H1 (cell line): ENCODE measurements around the gene WDR27. TPM values are rescaled to one million over a fixed set of nuclear protein-coding genes. Genes with fewer than 3 reads are reported as not detected.

Source experiments
- EZH2 ChIP-seq: fragments of 200-600 bp; sonication (generic); IDR thresholded peaks from 2 replicates; pipeline ENCODE4 v1.7.1; 2012; ENCODE audit warnings: low read depth, mild to moderate bottlenecking, moderate library complexity, low read length, inconsistent platforms; ENCODE audit not compliant: severe bottlenecking
- KDM5A ChIP-seq: fragments of 200-600 bp; IDR thresholded peaks from 2 replicates; pipeline ENCODE4 v1.7.1; 2012; ENCODE audit warnings: mild to moderate bottlenecking, low read length, inconsistent platforms, mixed read lengths
- NRF1 ChIP-seq: IDR thresholded peaks from 2 replicates; pipeline ENCODE4 v1.6.1; 2011; ENCODE audit warnings: mild to moderate bottlenecking, low read depth, low read length, improper control_type of control experiment
- RAD21 ChIP-seq, 2 experiments: IDR thresholded peaks in 1 of 2; conservative IDR thresholded peaks in 1 of 2; 2 replicates each; pipeline ENCODE4 v1.6.1; 2011; ENCODE audit warnings: low read depth in 2 of 2, low read length in 2 of 2, improper control_type of control experiment in 1 of 2, inconsistent platforms in 1 of 2, mild to moderate bottlenecking in 1 of 2, moderate library complexity in 1 of 2
- RFX5 ChIP-seq: IDR thresholded peaks from 2 replicates; pipeline ENCODE4 v1.6.1; 2011; ENCODE audit warnings: low read depth, low read length, improper control_type of control experiment, borderline replicate concordance
- RNF2 ChIP-seq: fragments of 200-900, 300-1000 bp; sonication (generic); IDR thresholded peaks from 2 replicates; pipeline ENCODE4 v1.7.1; 2016; ENCODE audit warnings: borderline replicate concordance, low read depth, mild to moderate bottlenecking, antibody characterized with exemption, low read length; ENCODE audit not compliant: poor library complexity, severe bottlenecking; ENCODE audit errors: missing control alignments
- RXRA ChIP-seq: IDR thresholded peaks from 2 replicates; pipeline ENCODE4 v1.6.1; 2011; ENCODE audit warnings: low read depth, mild to moderate bottlenecking, low read length, moderate library complexity; ENCODE audit not compliant: insufficient read depth
- TAF1 ChIP-seq: IDR thresholded peaks from 2 replicates; pipeline ENCODE4 v1.6.1; 2011; ENCODE audit warnings: mild to moderate bottlenecking, low read depth, low read length
- polyA plus RNA-seq, 7 experiments: library from polyadenylated mRNA; depleted of rRNA in 3 of 7; stranded (reverse) in 5 of 7; unstranded in 2 of 7; fragments of >200 nt in 5 of 7; fragments of 200-250 nt in 2 of 7; gene quantifications; 1 replicate in 5 of 7; 2 replicates in 1 of 7; 4 replicates in 1 of 7; pipeline versions ENCODE4 v1.2.1 to v1.2.3, GENCODE V29; 2011 to 2013; ENCODE audit warnings: missing spikeins in 2 of 7, mixed read lengths in 2 of 7
- total RNA-seq: library from RNA; stranded (reverse); fragmentation: NEBNext Ultra II Directional; extraction: Animal tissue kit (Norgen Biotek cat#: 25700); gene quantifications from 2 replicates; pipeline ENCODE4 v1.2.1, GENCODE V29; 2021
- TF ChIP-seq, protein P1 (sequence below): fragments of 300-600 bp; sonication (generic); IDR thresholded peaks from 2 replicates; pipeline ENCODE4 v1.7.1; 2012; ENCODE audit warnings: low read length, moderate library complexity, mild to moderate bottlenecking, inconsistent platforms; ENCODE audit not compliant: insufficient replicate concordance

Gene WDR27
- total and polyA plus RNA-seq, 2 of the 8 experiments (the other 6 are each of a cell fraction or from before 2014, with no cell fraction given): 53.6 to 68.6 TPM

DNA sequence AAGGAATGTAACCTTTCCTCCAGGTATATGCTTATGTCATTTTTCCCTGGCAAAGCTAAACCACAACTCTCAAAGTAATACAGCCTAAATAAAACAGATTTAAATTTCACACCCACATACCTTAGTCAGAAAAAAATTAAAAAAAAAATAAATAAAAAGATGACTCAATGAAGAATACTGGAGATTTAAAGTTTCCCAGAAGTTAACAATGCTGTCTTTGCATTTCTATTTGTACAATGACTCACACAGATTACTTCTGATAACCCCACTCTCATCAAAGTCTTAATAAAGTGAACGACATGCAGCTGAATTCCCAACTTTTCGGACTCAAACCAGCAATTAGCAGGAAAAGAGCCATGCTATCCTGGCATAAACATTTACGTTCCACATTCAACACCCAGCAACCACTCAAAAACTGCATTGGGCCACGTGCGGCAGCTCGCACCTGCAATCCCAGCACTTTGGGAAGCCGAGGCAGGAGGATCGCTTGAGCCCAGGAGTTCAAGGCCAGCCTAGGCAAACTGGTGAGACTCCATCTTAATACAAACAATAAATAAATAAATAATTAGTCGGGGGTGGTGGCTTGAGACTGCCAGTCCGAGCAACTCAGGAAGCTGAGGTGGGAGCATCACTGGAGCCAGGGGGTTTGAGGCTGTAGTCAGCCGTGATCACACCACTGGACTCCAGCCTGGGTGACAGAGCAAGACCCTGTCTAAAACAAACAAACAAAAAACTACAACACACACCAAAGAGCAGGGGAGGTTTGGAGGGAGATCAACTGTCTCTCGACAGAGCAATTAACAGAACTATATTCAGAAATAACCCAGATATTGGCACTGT is 130.5 kb downstream of the WDR27 start (continued):
- TF ChIP-seq, protein P1, sequence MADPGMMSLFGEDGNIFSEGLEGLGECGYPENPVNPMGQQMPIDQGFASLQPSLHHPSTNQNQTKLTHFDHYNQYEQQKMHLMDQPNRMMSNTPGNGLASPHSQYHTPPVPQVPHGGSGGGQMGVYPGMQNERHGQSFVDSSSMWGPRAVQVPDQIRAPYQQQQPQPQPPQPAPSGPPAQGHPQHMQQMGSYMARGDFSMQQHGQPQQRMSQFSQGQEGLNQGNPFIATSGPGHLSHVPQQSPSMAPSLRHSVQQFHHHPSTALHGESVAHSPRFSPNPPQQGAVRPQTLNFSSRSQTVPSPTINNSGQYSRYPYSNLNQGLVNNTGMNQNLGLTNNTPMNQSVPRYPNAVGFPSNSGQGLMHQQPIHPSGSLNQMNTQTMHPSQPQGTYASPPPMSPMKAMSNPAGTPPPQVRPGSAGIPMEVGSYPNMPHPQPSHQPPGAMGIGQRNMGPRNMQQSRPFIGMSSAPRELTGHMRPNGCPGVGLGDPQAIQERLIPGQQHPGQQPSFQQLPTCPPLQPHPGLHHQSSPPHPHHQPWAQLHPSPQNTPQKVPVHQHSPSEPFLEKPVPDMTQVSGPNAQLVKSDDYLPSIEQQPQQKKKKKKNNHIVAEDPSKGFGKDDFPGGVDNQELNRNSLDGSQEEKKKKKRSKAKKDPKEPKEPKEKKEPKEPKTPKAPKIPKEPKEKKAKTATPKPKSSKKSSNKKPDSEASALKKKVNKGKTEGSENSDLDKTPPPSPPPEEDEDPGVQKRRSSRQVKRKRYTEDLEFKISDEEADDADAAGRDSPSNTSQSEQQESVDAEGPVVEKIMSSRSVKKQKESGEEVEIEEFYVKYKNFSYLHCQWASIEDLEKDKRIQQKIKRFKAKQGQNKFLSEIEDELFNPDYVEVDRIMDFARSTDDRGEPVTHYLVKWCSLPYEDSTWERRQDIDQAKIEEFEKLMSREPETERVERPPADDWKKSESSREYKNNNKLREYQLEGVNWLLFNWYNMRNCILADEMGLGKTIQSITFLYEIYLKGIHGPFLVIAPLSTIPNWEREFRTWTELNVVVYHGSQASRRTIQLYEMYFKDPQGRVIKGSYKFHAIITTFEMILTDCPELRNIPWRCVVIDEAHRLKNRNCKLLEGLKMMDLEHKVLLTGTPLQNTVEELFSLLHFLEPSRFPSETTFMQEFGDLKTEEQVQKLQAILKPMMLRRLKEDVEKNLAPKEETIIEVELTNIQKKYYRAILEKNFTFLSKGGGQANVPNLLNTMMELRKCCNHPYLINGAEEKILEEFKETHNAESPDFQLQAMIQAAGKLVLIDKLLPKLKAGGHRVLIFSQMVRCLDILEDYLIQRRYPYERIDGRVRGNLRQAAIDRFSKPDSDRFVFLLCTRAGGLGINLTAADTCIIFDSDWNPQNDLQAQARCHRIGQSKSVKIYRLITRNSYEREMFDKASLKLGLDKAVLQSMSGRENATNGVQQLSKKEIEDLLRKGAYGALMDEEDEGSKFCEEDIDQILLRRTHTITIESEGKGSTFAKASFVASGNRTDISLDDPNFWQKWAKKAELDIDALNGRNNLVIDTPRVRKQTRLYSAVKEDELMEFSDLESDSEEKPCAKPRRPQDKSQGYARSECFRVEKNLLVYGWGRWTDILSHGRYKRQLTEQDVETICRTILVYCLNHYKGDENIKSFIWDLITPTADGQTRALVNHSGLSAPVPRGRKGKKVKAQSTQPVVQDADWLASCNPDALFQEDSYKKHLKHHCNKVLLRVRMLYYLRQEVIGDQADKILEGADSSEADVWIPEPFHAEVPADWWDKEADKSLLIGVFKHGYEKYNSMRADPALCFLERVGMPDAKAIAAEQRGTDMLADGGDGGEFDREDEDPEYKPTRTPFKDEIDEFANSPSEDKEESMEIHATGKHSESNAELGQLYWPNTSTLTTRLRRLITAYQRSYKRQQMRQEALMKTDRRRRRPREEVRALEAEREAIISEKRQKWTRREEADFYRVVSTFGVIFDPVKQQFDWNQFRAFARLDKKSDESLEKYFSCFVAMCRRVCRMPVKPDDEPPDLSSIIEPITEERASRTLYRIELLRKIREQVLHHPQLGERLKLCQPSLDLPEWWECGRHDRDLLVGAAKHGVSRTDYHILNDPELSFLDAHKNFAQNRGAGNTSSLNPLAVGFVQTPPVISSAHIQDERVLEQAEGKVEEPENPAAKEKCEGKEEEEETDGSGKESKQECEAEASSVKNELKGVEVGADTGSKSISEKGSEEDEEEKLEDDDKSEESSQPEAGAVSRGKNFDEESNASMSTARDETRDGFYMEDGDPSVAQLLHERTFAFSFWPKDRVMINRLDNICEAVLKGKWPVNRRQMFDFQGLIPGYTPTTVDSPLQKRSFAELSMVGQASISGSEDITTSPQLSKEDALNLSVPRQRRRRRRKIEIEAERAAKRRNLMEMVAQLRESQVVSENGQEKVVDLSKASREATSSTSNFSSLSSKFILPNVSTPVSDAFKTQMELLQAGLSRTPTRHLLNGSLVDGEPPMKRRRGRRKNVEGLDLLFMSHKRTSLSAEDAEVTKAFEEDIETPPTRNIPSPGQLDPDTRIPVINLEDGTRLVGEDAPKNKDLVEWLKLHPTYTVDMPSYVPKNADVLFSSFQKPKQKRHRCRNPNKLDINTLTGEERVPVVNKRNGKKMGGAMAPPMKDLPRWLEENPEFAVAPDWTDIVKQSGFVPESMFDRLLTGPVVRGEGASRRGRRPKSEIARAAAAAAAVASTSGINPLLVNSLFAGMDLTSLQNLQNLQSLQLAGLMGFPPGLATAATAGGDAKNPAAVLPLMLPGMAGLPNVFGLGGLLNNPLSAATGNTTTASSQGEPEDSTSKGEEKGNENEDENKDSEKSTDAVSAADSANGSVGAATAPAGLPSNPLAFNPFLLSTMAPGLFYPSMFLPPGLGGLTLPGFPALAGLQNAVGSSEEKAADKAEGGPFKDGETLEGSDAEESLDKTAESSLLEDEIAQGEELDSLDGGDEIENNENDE: no peak
- TF ChIP-seq RFX5 (no peak), RNF2 (no peak), RXRA (no peak), EZH2 (no peak), RAD21 (IDR thresholded peaks at IDR 0.05 in 1 of 2, conservative IDR thresholded peaks at IDR 0.05 in 1 of 2; ENCODE audit: low read depth in 2 of 2, low read length in 2 of 2) (no peak), KDM5A (no peak), TAF1 (no peak), NRF1 (no peak)
